IPS DF 19.7 (cell line): ENCODE measurements around the gene ZHX3.

Experiments used
- DNase-seq: peaks from one replicate; pipeline ENCODE4 v3.0.0-alpha.2; 2013; ENCODE audit warnings: low read depth, low spot score

Gene ZHX3

DNA sequence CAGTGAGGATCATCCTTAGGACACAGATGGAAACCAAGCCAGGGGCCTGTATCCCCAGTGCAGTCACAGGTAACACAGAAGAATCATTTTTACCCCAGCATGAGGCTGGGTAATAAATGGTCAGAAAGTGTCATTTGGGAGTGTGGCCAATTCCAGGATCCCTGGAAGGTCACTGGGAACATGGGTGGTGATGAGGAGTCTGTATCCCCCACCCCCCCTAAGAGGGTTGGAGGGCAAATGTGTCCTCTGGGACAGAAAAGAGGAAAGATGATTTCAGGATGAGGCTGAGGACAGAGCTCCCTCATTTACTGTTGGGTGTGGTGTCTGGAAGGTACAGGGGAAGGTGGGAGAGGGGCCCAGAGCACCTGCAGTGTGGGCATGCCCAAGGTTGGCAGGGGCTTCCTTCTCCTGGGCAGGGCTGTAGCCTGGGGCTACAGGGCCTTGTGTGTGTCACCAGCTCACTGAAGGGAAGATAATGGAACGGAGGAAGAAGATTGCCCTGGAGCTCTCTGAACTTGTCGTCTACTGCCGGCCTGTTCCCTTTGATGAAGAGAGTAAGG lies 145.7 kb downstream of the ZHX3 start:
- DNase-seq, result no peak

- no peak for DNase-seq
These were observed 147.0 kb downstream of the ZHX3 start for GRCh38 chr20:41170386-41171105.

DNA sequence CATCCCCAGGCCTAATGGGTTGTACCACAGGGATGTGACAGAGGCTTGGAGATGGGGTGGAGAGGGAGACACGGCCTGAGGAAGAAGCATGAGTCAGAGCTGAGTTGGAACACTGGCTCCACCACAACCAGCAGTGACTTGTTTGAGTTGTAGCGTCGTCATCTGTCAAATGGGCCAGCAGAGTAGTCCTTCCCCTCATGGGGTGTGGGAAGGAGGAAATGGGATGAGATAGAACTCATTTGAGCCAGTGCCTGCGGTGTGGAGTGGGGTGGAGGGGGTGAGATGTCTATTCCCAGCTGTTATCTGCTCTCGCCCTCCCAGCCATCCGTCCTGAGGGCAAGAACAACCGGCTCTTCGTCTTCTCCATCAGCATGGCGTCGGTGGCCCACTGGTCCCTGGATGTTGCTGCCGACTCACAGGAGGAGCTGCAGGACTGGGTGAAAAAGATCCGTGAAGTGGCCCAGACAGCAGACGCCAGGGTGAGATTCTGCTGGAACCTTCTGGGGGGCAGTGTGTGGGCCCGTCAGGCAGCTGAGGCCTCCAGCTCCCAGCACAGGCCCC lies 147.7 kb downstream of the ZHX3 start:
- DNase-seq, result no peak

DNA sequence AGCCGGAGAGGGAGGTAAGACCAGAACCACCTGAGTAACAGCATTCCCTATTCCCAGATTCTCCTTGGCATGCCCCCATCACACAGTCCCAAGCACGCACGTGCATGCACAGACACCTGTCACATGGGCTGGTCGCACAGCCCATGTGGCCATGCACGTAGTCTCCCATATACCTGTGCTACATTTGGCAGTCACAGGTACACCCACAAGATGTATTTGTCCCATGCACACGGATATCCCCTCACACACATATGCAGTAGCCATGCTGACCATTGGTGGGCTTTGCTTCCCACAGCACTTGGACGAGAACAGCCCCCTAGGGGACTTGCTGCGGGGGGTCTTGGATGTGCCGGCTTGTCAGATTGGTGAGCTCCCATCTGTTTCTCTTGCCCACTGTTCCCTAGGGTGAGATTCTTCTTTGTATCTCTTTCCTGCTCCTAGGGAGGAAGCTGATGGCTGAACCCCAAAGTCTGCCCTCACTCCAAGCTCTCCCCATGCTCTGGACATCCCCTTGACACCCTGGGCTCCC lies 148.3 kb downstream of the ZHX3 start:
- DNase-seq, result no peak

GRCh38 chr20:41168281-41169161 lies 149.0 kb downstream of the ZHX3 start:
- no peak for DNase-seq

DNA sequence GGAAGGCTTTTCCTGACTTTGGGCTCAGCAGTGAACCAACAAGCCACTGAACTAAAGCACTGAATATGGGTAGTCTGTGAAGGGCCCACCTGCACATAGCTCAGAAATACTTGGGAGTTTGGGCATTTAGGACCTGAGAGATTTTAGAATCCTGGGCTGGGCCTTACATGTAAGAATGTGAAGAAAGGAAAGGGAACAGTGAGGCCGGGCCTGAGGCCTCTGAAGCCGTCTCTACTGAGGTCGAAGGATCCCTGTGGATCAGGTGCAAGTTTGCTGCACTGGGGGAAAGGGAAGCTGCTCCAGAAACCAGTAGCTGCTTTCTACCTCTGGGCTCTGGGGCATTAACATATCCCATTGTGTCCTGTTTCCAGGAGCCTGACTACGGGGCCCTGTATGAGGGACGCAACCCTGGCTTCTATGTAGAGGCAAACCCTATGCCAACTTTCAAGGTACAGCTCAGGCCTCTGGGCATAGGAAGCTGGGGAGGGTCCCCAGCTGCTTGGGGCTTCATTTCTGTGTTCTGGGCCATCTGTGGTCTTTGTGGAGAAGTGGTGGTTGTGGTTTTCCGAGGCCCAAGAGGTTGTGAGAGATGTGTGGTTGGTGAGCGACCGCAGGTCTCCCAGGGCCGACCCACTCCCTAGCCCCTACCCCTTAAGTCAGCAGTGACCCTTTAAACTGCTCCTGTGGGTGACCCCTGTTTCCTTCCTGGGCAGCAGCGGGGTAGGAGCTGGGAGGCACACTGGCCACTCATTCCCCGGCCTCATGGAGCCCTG lies 149.9 kb downstream of the ZHX3 start:
- DNase-seq, result no peak

DNA sequence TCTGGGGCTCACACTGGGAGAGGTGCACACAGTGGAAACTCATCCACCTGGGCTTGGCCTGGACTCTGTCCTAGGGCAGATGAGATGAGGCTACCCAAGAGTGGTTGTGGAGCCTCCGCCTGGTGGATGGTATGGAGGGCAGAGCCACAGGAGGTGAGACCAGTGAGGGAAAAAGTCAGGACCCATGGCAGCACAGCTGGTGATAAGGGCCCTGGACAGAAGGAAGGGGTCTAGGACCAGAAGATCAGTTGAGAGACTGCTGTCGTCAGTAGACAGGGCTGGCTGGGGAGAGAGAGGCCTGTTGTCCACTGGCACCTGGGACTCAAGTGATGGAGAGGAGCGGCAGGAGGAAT lies 150.4 kb downstream of the ZHX3 start:
- DNase-seq, result no peak

GRCh38 chr20:41166201-41167117 lies 151.1 kb downstream of the ZHX3 start:
- no peak for DNase-seq

DNA sequence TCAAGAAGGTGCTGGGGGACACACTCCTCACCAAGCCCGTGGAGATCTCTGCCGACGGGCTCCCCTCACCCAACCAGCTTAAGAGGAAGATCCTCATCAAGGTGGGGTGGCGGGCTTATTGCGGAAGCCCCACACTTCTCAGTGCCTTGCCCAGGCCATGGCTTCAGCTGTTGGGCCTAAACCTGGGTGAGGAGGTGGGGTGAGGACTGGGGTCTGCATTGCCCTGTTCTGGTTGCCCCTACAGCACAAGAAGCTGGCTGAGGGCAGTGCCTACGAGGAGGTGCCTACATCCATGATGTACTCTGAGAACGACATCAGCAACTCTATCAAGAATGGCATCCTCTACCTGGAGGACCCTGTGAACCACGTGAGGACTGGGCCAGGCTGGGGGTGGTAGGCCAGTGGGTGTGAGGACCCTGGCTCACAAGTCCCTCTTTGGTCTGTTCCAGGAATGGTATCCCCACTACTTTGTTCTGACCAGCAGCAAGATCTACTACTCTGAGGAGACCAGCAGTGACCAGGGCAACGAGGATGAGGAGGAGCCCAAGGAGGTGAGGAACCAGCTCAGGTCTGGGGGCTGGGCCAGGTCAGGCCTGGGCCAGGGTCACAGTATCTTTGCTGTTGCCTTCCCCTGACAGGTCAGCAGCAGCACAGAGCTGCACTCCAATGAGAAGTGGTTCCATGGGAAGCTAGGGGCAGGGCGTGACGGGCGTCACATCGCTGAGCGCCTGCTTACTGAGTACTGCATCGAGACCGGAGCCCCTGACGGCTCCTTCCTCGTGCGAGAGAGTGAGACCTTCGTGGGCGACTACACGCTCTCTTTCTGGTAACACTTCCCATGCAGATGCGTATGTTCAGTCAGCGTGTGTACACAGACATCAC lies 152.3 kb downstream of the ZHX3 start:
- DNase-seq, result no peak

- DNase-seq, result no peak
These were observed 153.7 kb downstream of the ZHX3 start for GRCh38 chr20:41163821-41164220.

DNA sequence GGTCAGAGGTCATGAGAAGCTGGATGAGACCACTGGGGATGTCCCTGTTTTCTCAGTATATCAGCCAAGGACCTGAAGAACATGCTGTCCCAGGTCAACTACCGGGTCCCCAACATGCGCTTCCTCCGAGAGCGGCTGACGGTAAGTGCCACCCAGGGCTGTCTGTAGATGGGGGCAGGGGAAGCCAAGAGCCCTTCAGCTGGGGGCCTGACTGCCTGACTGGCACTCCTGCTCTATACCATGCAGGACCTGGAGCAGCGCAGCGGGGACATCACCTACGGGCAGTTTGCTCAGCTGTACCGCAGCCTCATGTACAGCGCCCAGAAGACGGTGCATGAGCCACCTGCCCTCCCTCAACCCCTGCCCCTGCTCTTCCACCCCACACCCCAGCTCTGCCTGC lies 155.1 kb downstream of the ZHX3 start:
- no peak for DNase-seq

DNA sequence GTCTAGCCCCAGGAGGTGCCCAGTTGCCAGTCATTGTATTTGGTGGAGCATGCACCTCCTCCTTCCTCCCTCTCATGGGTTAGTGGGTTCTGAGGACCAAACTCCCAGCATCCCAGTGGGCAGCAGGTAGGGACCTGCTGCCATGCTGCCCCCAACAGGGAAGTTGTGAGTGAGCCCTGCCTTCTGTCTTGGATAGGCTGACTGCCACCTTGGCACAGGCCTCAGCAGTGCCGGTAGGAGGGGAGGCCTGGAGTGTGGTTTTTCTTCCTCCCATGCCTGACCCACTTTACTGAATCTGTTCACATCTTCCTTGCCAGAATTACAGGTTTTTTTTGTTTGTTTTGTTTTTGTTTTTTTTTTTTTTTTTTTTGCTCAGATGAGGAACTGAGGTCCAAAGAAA lies 155.6 kb downstream of the ZHX3 start:
- DNase-seq, result no peak

DNA sequence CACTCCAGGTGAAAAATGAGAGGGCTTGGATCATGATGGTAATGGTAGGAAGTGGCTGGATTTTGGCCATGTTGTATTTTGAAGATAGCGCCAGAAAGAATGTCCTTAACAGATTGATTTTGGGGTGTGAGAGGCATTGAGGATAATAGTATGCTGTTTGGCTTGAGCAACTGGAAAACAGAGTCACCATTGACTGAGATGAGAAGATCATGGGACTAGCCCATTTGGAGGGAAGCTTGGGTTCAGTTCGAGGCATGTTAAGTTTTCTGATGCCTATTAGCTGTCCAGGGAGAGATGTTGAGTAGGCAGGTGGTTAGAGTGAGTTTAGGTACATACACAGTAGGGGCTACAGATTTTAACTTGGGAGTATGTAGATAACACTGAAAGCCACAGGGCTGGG lies 156.8 kb downstream of the ZHX3 start:
- no peak for DNase-seq

GRCh38 chr20:41159547-41159946 lies 158.0 kb downstream of the ZHX3 start:
- no peak for DNase-seq

GRCh38 chr20:41158082-41158625 lies 159.4 kb downstream of the ZHX3 start:
- no peak for DNase-seq

DNA sequence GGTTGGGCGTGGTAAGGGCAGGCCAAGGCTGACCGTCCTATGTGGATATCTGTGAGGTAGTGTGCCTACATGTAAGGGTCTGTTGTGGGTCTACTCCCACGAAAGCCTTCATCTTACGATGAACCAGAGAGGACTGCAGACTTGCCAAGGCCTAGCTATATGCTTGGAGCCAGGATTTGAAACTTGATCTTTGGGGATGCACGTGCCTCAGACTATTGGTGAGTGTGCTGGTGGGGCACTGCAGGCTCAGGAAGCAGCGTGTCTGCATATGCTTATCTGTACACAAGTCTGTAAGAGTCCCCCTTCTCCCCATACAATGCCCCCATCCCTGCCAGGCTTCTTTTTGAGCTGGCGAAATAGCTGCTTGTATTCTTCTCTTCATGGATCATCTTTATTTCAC lies 162.3 kb downstream of the ZHX3 start:
- no peak for DNase-seq

DNA sequence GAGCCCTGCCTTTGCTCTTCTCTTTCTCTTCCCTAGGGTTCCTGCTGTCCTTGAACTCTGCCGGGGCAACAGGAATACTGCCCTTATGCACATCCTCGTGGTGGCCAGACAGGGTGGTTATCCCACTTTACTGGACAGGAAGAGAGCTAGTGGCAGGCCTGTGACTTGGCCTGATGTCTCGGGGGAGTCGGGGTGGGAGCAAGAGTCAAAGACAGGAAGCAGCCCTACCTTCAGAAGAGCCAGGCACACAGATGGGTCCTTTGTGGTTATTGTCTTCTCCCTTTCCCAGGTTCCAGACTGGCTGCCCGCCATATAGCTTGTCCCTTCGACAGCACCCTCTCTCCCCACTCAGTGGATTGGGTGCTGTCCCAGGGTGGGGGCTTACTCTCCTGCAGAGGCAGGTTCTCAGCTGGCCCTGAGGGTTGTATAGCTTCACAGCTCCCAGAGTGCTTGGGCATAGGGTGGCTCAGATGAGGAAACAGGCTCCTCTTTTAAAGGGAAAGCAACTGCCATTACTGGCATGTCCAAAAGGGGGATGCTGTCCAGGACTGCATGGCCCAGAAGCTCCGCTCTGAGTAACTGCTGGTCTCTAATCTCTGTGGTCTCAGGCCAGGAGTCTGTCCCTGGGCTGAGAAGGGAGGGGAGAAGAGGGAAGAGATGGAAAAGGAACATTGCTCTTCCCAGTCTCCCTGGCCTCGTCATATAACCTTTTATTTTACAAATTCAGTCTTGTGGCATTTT lies 162.9 kb downstream of the ZHX3 start:
- no peak for DNase-seq

- no peak for DNase-seq
These were observed 165.3 kb downstream of the ZHX3 start for GRCh38 chr20:41152108-41152757.
